Thyroid gland (tissue), 4 donors: ENCODE data around the gene PRDM11. TPM values are rescaled to one million over a fixed set of nuclear protein-coding genes. Genes with fewer than 3 reads are reported as not detected.

Experiments
- DNase-seq, 2 donors: peaks; one replicate each; pipeline ENCODE4 v3.0.0-alpha.2; 2019
- H3K27ac ChIP-seq, 3 donors: fragments of 200-600 bp; sonication (generic); 1 replicate in 2 of 3; 2 replicates in 1 of 3; pipeline ENCODE4 v1.5.1; 2016 to 2019; ENCODE audit warnings: mild to moderate bottlenecking in 1 of 3, moderate library complexity in 1 of 3
- H3K27me3 ChIP-seq: fragments of 200-600 bp; sonication (generic); one replicate; pipeline ENCODE4 v1.5.1; 2019
- H3K36me3 ChIP-seq, 2 donors: fragments of 200-600 bp; sonication (generic); one replicate each; pipeline ENCODE4 v1.5.1; 2016 to 2019
- H3K4me1 ChIP-seq, 2 donors: fragments of 200-600 bp; sonication (generic); one replicate each; pipeline ENCODE4 v1.5.1; 2017 to 2019
- H3K4me3 ChIP-seq, 3 donors: fragments of 200-600 bp; sonication (generic); replicated peaks in 1 of 3; 1 replicate in 2 of 3; 2 replicates in 1 of 3; pipeline ENCODE4 v1.5.1; 2016; ENCODE audit warnings: mild to moderate bottlenecking in 1 of 3
- H3K9me3 ChIP-seq: fragments of 200-600 bp; sonication (generic); one replicate; pipeline ENCODE4 v1.5.1; 2017
- POLR2A ChIP-seq, 2 donors: fragments of 450-650 bp; IDR thresholded peaks; one replicate each; pipeline ENCODE4 v1.6.1; 2017; ENCODE audit warnings: antibody characterized with exemption in 2 of 2, mild to moderate bottlenecking in 2 of 2, moderate library complexity in 1 of 2
- WGBS, 2 donors: methylation state at CpG; one replicate each; pipeline ENCODE4 v1.1.5; 2017; 5-methylcytosine and 5-hydroxymethylcytosine counted together
- intact Hi-C: fragments of 100-400 bp; cut with DNase I; formaldehyde crosslinking; loops from one replicate; pipeline ENCODE4 v1.15.1; 2023
- total RNA-seq, 4 donors: library from RNA; depleted of rRNA; stranded (reverse); fragments of >200 nt; gene quantifications; one replicate each; pipeline ENCODE4 v1.2.3, GENCODE V29; 2016
- TF ChIP-seq, protein P1 (sequence below), 6 experiments: fragments of 200-600 bp in 3 of 6; fragments of 450-650 bp in 3 of 6; sonication (generic) in 3 of 6; IDR thresholded peaks; one replicate each; pipeline ENCODE4 v1.5.1; 2016 to 2019; ENCODE audit warnings: antibody characterized with exemption in 6 of 6, mild to moderate bottlenecking in 2 of 6, inconsistent platforms in 1 of 6, moderate library complexity in 1 of 6

PRDM11 gene
- total RNA-seq, 4 donors from 2014 or later: 8.6 to 53.3 (median 31.0) TPM

DNA sequence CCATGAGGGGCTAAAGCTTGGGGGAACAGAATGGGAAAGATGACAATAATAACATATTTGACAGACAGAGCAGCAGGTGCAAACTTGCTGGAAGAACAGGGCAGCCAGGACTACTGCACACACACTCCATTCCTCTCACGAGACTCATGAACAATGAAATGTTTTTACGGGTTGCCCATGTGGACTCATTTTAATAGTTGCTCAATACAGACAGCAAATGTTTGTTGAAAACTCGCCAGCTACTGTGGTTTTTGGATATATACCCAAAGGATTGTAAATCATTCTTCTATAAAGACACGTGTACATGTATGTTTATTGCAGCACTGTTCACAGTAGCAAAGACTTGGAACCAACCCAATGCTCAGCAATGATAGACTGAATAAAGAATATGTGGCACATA lies 129.4 kb downstream of the PRDM11 start:
- no peaks in the 10 kb centered on the region for H3K9me3 ChIP-seq
- H3K4me1 ChIP-seq: no peaks in the 10 kb centered on the region
- no peaks in the 10 kb centered on the region for H3K27me3 ChIP-seq
- no peak overlapping the region for H3K27ac ChIP-seq
- H3K4me3 ChIP-seq: no peak overlapping the region
- intact Hi-C loops: no loop called here
- H3K36me3 ChIP-seq: no peaks in the 10 kb centered on the region
- DNase-seq: no peak
- TF ChIP-seq POLR2A (IDR thresholded peaks at IDR 0.05): no peak
- TF ChIP-seq, protein P1, sequence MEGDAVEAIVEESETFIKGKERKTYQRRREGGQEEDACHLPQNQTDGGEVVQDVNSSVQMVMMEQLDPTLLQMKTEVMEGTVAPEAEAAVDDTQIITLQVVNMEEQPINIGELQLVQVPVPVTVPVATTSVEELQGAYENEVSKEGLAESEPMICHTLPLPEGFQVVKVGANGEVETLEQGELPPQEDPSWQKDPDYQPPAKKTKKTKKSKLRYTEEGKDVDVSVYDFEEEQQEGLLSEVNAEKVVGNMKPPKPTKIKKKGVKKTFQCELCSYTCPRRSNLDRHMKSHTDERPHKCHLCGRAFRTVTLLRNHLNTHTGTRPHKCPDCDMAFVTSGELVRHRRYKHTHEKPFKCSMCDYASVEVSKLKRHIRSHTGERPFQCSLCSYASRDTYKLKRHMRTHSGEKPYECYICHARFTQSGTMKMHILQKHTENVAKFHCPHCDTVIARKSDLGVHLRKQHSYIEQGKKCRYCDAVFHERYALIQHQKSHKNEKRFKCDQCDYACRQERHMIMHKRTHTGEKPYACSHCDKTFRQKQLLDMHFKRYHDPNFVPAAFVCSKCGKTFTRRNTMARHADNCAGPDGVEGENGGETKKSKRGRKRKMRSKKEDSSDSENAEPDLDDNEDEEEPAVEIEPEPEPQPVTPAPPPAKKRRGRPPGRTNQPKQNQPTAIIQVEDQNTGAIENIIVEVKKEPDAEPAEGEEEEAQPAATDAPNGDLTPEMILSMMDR (IDR thresholded peaks at IDR 0.05): no peak
- 82 to 86% methylated on average over 4 of the region's 4 CpGs for WGBS, 2 donors

DNA sequence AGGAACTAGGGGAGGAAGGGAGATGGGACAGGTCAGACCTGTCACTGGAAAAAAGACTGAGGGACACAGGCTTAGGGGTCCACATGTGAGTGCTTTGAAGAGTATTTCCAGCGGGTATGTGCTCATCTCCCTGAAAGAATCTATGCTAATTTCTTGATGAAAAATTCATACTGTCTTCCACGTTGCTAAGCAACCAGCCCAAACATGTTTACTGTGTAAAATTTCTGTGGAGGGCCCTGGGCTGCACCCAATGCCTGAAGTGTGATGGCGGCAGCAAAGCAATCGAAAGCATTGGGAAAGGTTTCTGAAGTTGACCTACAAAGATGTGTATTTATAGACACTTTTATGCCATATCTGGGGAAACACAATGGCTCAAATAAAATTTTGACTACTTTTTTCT lies 132.3 kb downstream of the PRDM11 start:
- Histone ChIP-seq H3K27me3 (no peaks in the 10 kb centered on the region), H3K4me1 (peaks cover 3 to 4% of the 10 kb centered on the region in 2 donors), H3K27ac (no peak overlapping the region), H3K4me3 (no peak overlapping the region), H3K9me3 (no peaks in the 10 kb centered on the region), H3K36me3 (no peaks in the 10 kb centered on the region)
- no peak for DNase-seq
- intact Hi-C loops: no loop called here
- TF ChIP-seq POLR2A (IDR thresholded peaks at IDR 0.05): no peak
- TF ChIP-seq, protein P1 (IDR thresholded peaks at IDR 0.05): no peak
- WGBS, 2 donors: 90 to 98% methylated on average over 4 of the region's 4 CpGs

DNA sequence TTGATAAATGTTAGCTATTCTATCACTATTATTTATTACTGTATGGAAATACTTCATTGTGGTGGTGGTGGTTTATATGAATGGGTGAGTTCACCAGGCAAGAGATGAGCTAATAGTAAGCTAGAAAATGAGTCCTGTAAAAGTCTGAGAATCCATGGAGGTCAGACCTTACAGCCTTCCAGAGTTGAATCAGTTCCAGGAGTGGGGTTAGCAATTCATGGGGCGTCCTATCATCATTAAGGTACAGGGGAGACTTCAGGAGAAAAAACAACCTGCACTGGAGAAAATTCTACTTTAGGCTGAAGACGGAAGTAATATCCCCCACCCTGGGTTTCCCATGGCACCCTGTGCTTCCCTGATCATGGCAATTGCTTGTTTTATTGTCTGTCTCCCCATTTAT lies 133.2 kb downstream of the PRDM11 start:
- Histone ChIP-seq H3K27me3 (no peaks in the 10 kb centered on the region), H3K4me1 (peaks cover 3 to 4% of the 10 kb centered on the region in 2 donors), H3K27ac (no peak overlapping the region), H3K4me3 (no peak overlapping the region), H3K9me3 (no peaks in the 10 kb centered on the region), H3K36me3 (no peaks in the 10 kb centered on the region)
- no peak for DNase-seq
- WGBS, 2 donors: 94 to 97% methylated on average over 2 of the region's 2 CpGs
- TF ChIP-seq POLR2A (IDR thresholded peaks at IDR 0.05): no peak
- intact Hi-C loops: no loop called here

DNA sequence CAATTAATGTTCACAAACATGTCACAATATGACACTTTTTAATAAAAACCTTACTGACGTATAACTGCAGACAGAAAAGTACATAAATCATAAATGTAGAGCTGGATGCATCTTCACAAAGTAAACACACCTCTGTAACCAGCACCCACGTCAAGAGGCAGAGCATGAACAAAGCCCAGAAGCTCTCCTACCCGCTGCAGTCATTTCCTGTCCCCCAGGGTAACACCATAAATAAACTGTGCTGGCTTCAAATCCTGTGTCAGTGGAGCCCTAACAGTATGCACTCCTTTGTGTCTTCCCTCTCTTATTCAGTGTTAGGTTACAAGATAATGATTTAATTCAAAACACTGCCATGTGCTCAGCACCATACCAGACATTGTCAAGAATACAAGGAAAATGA lies 134.0 kb downstream of the PRDM11 start:
- H3K4me3 ChIP-seq: no peak overlapping the region
- intact Hi-C loops: no loop called here

DNA sequence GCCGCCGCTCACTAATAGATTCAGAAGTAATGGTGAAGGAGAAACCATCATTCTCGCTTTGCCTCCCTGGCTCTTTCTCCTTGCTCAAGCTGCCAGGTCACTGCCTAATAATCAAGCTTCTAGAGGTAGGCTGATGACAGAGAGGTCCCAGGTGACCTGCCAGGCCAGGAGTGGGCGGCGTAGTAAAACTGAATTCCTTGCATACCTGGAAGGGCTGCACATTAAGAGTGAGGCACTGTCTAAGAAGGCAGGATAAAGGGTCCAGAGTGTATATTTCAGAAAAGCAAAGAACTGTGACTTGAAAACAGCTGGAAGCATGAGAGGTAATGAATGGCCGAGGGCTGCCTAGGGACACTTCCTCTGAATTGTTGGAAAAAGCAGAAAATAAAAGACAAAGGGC lies 135.6 kb downstream of the PRDM11 start:
- H3K27me3 ChIP-seq: no peaks in the 10 kb centered on the region
- no peaks in the 10 kb centered on the region for H3K9me3 ChIP-seq
- H3K4me1 ChIP-seq: peaks cover 3 to 17% of the 10 kb centered on the region in 2 donors
- intact Hi-C loops: no loop called here
- H3K36me3 ChIP-seq: no peaks in the 10 kb centered on the region
- 48 to 60% methylated on average over 6 of the region's 6 CpGs for WGBS, 2 donors
- TF ChIP-seq, protein P1 (IDR thresholded peaks at IDR 0.05): no peak
- TF ChIP-seq POLR2A (IDR thresholded peaks at IDR 0.05): no peak
- DNase-seq: peak; percentile 77 to 79
- H3K4me3 ChIP-seq: no peak overlapping the region
- H3K27ac ChIP-seq: peak overlapping the region; percentile 44 to 51 (median 47)

More for the DNA sequence above, 134.0 kb downstream of the PRDM11 start:
- 71 to 75% methylated on average over 3 of the region's 3 CpGs for WGBS, 2 donors
- Histone ChIP-seq H3K9me3 (no peaks in the 10 kb centered on the region), H3K36me3 (no peaks in the 10 kb centered on the region), H3K4me1 (peaks cover 3 to 7% of the 10 kb centered on the region in 2 donors), H3K27me3 (no peaks in the 10 kb centered on the region), H3K27ac (no peak overlapping the region)
- no peak for DNase-seq
- no peak for TF ChIP-seq POLR2A (IDR thresholded peaks at IDR 0.05)
- TF ChIP-seq, protein P1 (IDR thresholded peaks at IDR 0.05): no peak

Other genes with a start within 250 kb of the PRDM11 start
- gene TP53I11, start 195.8 kb upstream of the PRDM11 start, total RNA-seq: 10 to 100 TPM; 21.7 to 34.0 (median 30.9) TPM
- gene SYT13, start 139.7 kb downstream of the PRDM11 start, total RNA-seq: 10 to 100 TPM in 1 of 4 donors, 1 to 10 TPM in 3; 1.6 to 12.7 (median 4.3) TPM